HCT116 (cell line): ENCODE data around the gene LDLRAD4. TPM values are rescaled to one million over a fixed set of nuclear protein-coding genes. Genes with fewer than 3 reads are reported as not detected.

Experiments used
- ATAC-seq: fragments of 200-7000 bp; cut with Tn5 transposase; 2 replicates; pipeline ENCODE4 v1.9.1; 2020; ENCODE audit warnings: mild to moderate bottlenecking, moderate library complexity
- BruUV-seq: library from RNA; stranded (reverse); fragments of 400-500 nt; replicated peaks from 2 replicates; lab custom pipeline; 2021; lab: Mats Ljungman, UMichigan
- CTCF ChIA-PET: fragments of 300-600 bp; sonication (Branson Sonifier 250); formaldehyde crosslinking; loops from one replicate; lab custom pipeline; 2021; ENCODE audit warnings: antibody characterized with exemption; lab: Charles Lee
- POLR2A ChIA-PET: fragments of 300-600, 350-600 bp; sonication (Branson Sonifier 250); formaldehyde crosslinking; loops from one replicate; lab custom pipeline; 2021; ENCODE audit warnings: antibody characterized with exemption; lab: Charles Lee
- RAD21 ChIA-PET, 2 experiments: fragments of 300-600 bp; sonication (Branson Sonifier 250); formaldehyde crosslinking; loops; one replicate each; lab custom pipeline; 2023; ENCODE audit warnings: low total read pairs in 2 of 2; ENCODE audit not compliant: uncharacterized antibody in 2 of 2, unreplicated experiment in 2 of 2, low non-redundant PET in 1 of 2; lab: Charles Lee
- DNase-seq: peaks from one replicate; pipeline ENCODE4 v3.0.0-alpha.2; 2010; ENCODE audit warnings: low read depth, low spot score
- H2AFZ ChIP-seq: fragments of 200-600 bp; shearing (Covaris generic), sonication (generic); 2 replicates; pipeline ENCODE4 v1.6.1; 2017; ENCODE audit warnings: low read depth, mixed run types, mixed read lengths, antibody characterized with exemption, low read length; ENCODE audit not compliant: poor library complexity, severe bottlenecking
- H3K27ac ChIP-seq: 2 replicates; pipeline ENCODE4 v1.5.1; 2012; ENCODE audit warnings: low read depth, low read length
- H3K27me3 ChIP-seq: fragments of 200-600 bp; sonication (generic); 2 replicates; pipeline ENCODE4 v1.6.1; 2016; ENCODE audit warnings: mixed run types, low read length, mixed read lengths; ENCODE audit not compliant: insufficient read depth
- H3K36me3 ChIP-seq, 2 experiments: fragments of 200-500 bp in 1 of 2; fragments of 200-600 bp in 1 of 2; sonication (Bioruptor generic) in 1 of 2; sonication (generic) in 1 of 2; 2 replicates each; pipeline versions ENCODE4 v1.5.1 to v1.6.1; 2014 to 2016; ENCODE audit warnings: low read length in 2 of 2, inconsistent platforms in 1 of 2, mixed read lengths in 1 of 2, mixed run types in 1 of 2; ENCODE audit not compliant: insufficient read depth in 2 of 2, control insufficient read depth in 1 of 2
- H3K4me1 ChIP-seq, 2 experiments: fragments of 200-600 bp in 1 of 2; sonication (generic) in 1 of 2; 2 replicates each; pipeline versions ENCODE4 v1.5.1 to v1.6.1; 2012 to 2017; ENCODE audit warnings: low read length in 2 of 2, inconsistent platforms in 1 of 2, mild to moderate bottlenecking in 1 of 2, mixed read lengths in 1 of 2, mixed run types in 1 of 2, moderate library complexity in 1 of 2; ENCODE audit not compliant: insufficient read depth in 2 of 2, control insufficient read depth in 1 of 2
- H3K4me2 ChIP-seq: fragments of 200-600 bp; sonication (generic); 2 replicates; pipeline ENCODE4 v1.6.1; 2017; ENCODE audit warnings: mixed run types, low read length, mixed read lengths
- H3K4me3 ChIP-seq, 2 experiments: fragments of 200-600 bp in 1 of 2; sonication (generic) in 1 of 2; replicated peaks in 1 of 2; 2 replicates each; pipeline ENCODE4 v1.5.1; 2011 to 2016; ENCODE audit warnings: low read length in 2 of 2, control low read depth in 1 of 2, low read depth in 1 of 2, mild to moderate bottlenecking in 1 of 2, mixed read lengths in 1 of 2, mixed run types in 1 of 2
- H3K79me2 ChIP-seq: fragments of 200-600 bp; sonication (generic); 2 replicates; pipeline ENCODE4 v1.6.1; 2017; ENCODE audit warnings: mild to moderate bottlenecking, mixed run types, low read length, moderate library complexity, mixed read lengths; ENCODE audit not compliant: insufficient read depth
- H3K9ac ChIP-seq: fragments of 200-600 bp; sonication (generic); 2 replicates; pipeline ENCODE4 v1.6.1; 2016; ENCODE audit warnings: low read length, mixed read lengths
- H3K9me2 ChIP-seq: fragments of 200-600 bp; sonication (generic), shearing (Covaris generic); 2 replicates; pipeline ENCODE4 v1.6.1; 2017; ENCODE audit warnings: mixed run types, mild to moderate bottlenecking, moderate library complexity; ENCODE audit not compliant: insufficient read depth
- H3K9me3 ChIP-seq, 2 experiments: fragments of 200-500 bp in 1 of 2; fragments of 200-600 bp in 1 of 2; sonication (Bioruptor generic) in 1 of 2; sonication (generic) in 1 of 2; 2 replicates each; pipeline ENCODE4 v1.6.1; 2014 to 2017; ENCODE audit warnings: low read length in 2 of 2, mixed read lengths in 2 of 2, inconsistent platforms in 1 of 2, low read depth in 1 of 2, mild to moderate bottlenecking in 1 of 2, mixed run types in 1 of 2, moderate library complexity in 1 of 2; ENCODE audit not compliant: control insufficient read depth in 1 of 2, insufficient read depth in 1 of 2
- H4K20me1 ChIP-seq: fragments of 200-600 bp; sonication (generic), shearing (Covaris generic); 2 replicates; pipeline ENCODE4 v1.6.1; 2017; ENCODE audit warnings: mixed run types, mild to moderate bottlenecking, moderate library complexity; ENCODE audit not compliant: insufficient read depth
- CBX3 ChIP-seq: IDR thresholded peaks from 2 replicates; pipeline ENCODE4 v1.6.1; 2012; ENCODE audit warnings: low read depth
- CEBPB ChIP-seq: IDR thresholded peaks from 2 replicates; pipeline ENCODE4 v1.6.1; 2012; ENCODE audit warnings: low read depth
- EGR1 ChIP-seq: IDR thresholded peaks from 2 replicates; pipeline ENCODE4 v1.6.1; 2012; ENCODE audit warnings: low read depth
- EZH2 ChIP-seq: fragments of 200-600 bp; sonication (generic); IDR thresholded peaks from 2 replicates; pipeline ENCODE4 v1.6.1; 2017; ENCODE audit warnings: antibody characterized with exemption, mixed run types
- EZH2phosphoT487 ChIP-seq: fragments of 200-600 bp; IDR thresholded peaks from 2 replicates; pipeline ENCODE4 v1.6.1; 2018; ENCODE audit warnings: antibody characterized with exemption, borderline replicate concordance
- FOSL1 ChIP-seq: IDR thresholded peaks from 2 replicates; pipeline ENCODE4 v1.6.1; 2012; ENCODE audit warnings: low read depth
- JUND ChIP-seq: IDR thresholded peaks from 2 replicates; pipeline ENCODE4 v1.6.1; 2012
- MAX ChIP-seq: IDR thresholded peaks from 2 replicates; pipeline ENCODE4 v1.6.1; 2012
- POLR2A ChIP-seq: IDR thresholded peaks from 2 replicates; pipeline ENCODE4 v1.7.0; 2011; ENCODE audit warnings: borderline replicate concordance; ENCODE audit not compliant: insufficient read depth, insufficient read length; ENCODE audit errors: extremely low read depth
- RAD21 ChIP-seq: IDR thresholded peaks from 2 replicates; pipeline ENCODE4 v1.6.1; 2012; ENCODE audit warnings: low read depth, mild to moderate bottlenecking
- SIN3A ChIP-seq: IDR thresholded peaks from 2 replicates; pipeline ENCODE4 v1.6.1; 2012; ENCODE audit warnings: low read depth
- SP1 ChIP-seq: IDR thresholded peaks from 2 replicates; pipeline ENCODE4 v1.6.1; 2012; ENCODE audit warnings: low read depth
- SRF ChIP-seq: IDR thresholded peaks from 2 replicates; pipeline ENCODE4 v1.6.1; 2012; ENCODE audit warnings: low read depth
- TCF7L2 ChIP-seq: IDR thresholded peaks from 2 replicates; pipeline ENCODE4 v1.7.0; 2011; ENCODE audit warnings: borderline replicate concordance, inconsistent platforms; ENCODE audit not compliant: insufficient read depth, insufficient read length; ENCODE audit errors: extremely low read depth
- YY1 ChIP-seq: IDR thresholded peaks from 2 replicates; pipeline ENCODE4 v1.6.1; 2011; ENCODE audit warnings: low read length, low read depth, moderate library complexity, mild to moderate bottlenecking; ENCODE audit not compliant: insufficient replicate concordance; ENCODE audit errors: extremely low read depth
- ZFX ChIP-seq: fragments of 450-650 bp; IDR thresholded peaks from 2 replicates; pipeline ENCODE4 v1.6.1; 2017
- ZNF274 ChIP-seq: fragments of 200-500 bp; sonication (Bioruptor generic); IDR thresholded peaks from 2 replicates; pipeline ENCODE4 v1.6.1; 2014; ENCODE audit warnings: mild to moderate bottlenecking, low read depth, low read length, inconsistent platforms
- intact Hi-C: fragments of 100-400 bp; cut with micrococcal nuclease; formaldehyde crosslinking; loops from 2 replicates; pipeline ENCODE4 v1.10.0; 2022
- total RNA-seq: library from RNA; stranded (reverse); gene quantifications from one replicate; pipeline ENCODE4 v1.2.1, GENCODE V29; 2021; ENCODE audit not compliant: unreplicated experiment
- TF ChIP-seq, protein P1 (sequence below), 3 experiments: fragments of 200-600 bp in 1 of 3; sonication (generic) in 1 of 3; IDR thresholded peaks in 2 of 3; conservative IDR thresholded peaks in 1 of 3; 2 replicates each; pipeline ENCODE4 v1.5.1; 2012 to 2017; ENCODE audit warnings: low read depth in 2 of 3, low read length in 2 of 3, antibody characterized with exemption in 1 of 3, borderline replicate concordance in 1 of 3, control low read depth in 1 of 3, mild to moderate bottlenecking in 1 of 3, mixed read lengths in 1 of 3, mixed run types in 1 of 3, moderate library complexity in 1 of 3; ENCODE audit not compliant: insufficient read depth in 1 of 3
- TF ChIP-seq, protein P2 (sequence below): IDR thresholded peaks from 2 replicates; pipeline ENCODE4 v1.6.1; 2012; ENCODE audit warnings: low read depth

LDLRAD4 gene
- total RNA-seq, 1 experiment from 2014 or later, result 1.2 TPM

GRCh38 chr18:13353084-13353823, 134.7 kb downstream of the LDLRAD4 start:
- Histone ChIP-seq H3K36me3 (no peaks in the 10 kb centered on the region), H4K20me1 (no peaks in the 10 kb centered on the region), H3K9ac (no peak overlapping the region), H3K79me2 (no peaks in the 10 kb centered on the region), H3K27ac (no peak overlapping the region), H3K9me2 (no peaks in the 10 kb centered on the region), H3K27me3 (no peaks in the 10 kb centered on the region), H3K4me1 (no peaks in the 10 kb centered on the region), H3K4me3 (no peak overlapping the region), H3K9me3 (no peaks in the 10 kb centered on the region), H2AFZ (no peak overlapping the region), H3K4me2 (no peak overlapping the region)
- no peak for ATAC-seq
- no TSS peak for BruUV-seq
- no peak for DNase-seq
- ChIA-PET CTCF (no interaction called here), RAD21 (no interaction called here), POLR2A (interaction anchor here (0.7 kb wide), 1 partner anchor 21 kb away, joined by 3 read pairs; no protein-coding TSS in a partner anchor)
- intact Hi-C loops, result loop anchor here (5.0 to 10.0 kb wide), 2 partner anchors 36 to 58 kb away; no protein-coding TSS in a partner anchor
- TF ChIP-seq RAD21, result no peak
- TF ChIP-seq TCF7L2, result no peak
- TF ChIP-seq ZNF274, result no peak
- TF ChIP-seq EZH2, result no peak
- no peak for TF ChIP-seq SIN3A
- no peak for TF ChIP-seq POLR2A
- TF ChIP-seq ZFX, result no peak
- TF ChIP-seq CEBPB, result no peak
- TF ChIP-seq EGR1, result no peak
- TF ChIP-seq, protein P1, sequence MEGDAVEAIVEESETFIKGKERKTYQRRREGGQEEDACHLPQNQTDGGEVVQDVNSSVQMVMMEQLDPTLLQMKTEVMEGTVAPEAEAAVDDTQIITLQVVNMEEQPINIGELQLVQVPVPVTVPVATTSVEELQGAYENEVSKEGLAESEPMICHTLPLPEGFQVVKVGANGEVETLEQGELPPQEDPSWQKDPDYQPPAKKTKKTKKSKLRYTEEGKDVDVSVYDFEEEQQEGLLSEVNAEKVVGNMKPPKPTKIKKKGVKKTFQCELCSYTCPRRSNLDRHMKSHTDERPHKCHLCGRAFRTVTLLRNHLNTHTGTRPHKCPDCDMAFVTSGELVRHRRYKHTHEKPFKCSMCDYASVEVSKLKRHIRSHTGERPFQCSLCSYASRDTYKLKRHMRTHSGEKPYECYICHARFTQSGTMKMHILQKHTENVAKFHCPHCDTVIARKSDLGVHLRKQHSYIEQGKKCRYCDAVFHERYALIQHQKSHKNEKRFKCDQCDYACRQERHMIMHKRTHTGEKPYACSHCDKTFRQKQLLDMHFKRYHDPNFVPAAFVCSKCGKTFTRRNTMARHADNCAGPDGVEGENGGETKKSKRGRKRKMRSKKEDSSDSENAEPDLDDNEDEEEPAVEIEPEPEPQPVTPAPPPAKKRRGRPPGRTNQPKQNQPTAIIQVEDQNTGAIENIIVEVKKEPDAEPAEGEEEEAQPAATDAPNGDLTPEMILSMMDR (IDR thresholded peaks at IDR 0.05 in 2 of 3, conservative IDR thresholded peaks at IDR 0.05 in 1 of 3; ENCODE audit: borderline replicate concordance in 1 of 3, insufficient read depth in 1 of 3, low read depth in 2 of 3, low read length in 2 of 3), result no peak
- TF ChIP-seq, protein P2, sequence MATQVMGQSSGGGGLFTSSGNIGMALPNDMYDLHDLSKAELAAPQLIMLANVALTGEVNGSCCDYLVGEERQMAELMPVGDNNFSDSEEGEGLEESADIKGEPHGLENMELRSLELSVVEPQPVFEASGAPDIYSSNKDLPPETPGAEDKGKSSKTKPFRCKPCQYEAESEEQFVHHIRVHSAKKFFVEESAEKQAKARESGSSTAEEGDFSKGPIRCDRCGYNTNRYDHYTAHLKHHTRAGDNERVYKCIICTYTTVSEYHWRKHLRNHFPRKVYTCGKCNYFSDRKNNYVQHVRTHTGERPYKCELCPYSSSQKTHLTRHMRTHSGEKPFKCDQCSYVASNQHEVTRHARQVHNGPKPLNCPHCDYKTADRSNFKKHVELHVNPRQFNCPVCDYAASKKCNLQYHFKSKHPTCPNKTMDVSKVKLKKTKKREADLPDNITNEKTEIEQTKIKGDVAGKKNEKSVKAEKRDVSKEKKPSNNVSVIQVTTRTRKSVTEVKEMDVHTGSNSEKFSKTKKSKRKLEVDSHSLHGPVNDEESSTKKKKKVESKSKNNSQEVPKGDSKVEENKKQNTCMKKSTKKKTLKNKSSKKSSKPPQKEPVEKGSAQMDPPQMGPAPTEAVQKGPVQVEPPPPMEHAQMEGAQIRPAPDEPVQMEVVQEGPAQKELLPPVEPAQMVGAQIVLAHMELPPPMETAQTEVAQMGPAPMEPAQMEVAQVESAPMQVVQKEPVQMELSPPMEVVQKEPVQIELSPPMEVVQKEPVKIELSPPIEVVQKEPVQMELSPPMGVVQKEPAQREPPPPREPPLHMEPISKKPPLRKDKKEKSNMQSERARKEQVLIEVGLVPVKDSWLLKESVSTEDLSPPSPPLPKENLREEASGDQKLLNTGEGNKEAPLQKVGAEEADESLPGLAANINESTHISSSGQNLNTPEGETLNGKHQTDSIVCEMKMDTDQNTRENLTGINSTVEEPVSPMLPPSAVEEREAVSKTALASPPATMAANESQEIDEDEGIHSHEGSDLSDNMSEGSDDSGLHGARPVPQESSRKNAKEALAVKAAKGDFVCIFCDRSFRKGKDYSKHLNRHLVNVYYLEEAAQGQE, result no peak
- no peak for TF ChIP-seq MAX
- TF ChIP-seq EZH2phosphoT487, result no peak
- TF ChIP-seq YY1, result no peak
- no peak for TF ChIP-seq FOSL1
- no peak for TF ChIP-seq SRF
- TF ChIP-seq JUND, result no peak
- TF ChIP-seq CBX3, result no peak
- no peak for TF ChIP-seq SP1
